Stomach (tissue), 9 donors: ENCODE results near the gene CFTR. TPM values are rescaled to one million over a fixed set of nuclear protein-coding genes. Genes with fewer than 3 reads are reported as not detected.

ENCODE experiments used
- DNase-seq, 2 donors: peaks; one replicate each; pipeline versions ENCODE4 v3.0.0 to v3.0.0-alpha.2; 2013 to 2019
- H3K27ac ChIP-seq, 5 donors: fragments of 200-600 bp in 4 of 5; sonication (generic) in 4 of 5; one replicate each; pipeline ENCODE4 v1.5.1; 2013 to 2019; ENCODE audit warnings: mild to moderate bottlenecking in 1 of 5, moderate library complexity in 1 of 5
- H3K27me3 ChIP-seq, 3 donors: fragments of 200-600 bp; sonication (generic); one replicate each; pipeline ENCODE4 v1.5.1; 2017 to 2019; ENCODE audit warnings: mixed run types in 1 of 3
- H3K36me3 ChIP-seq, 4 donors: fragments of 200-600 bp; sonication (generic); 1 replicate in 3 of 4; 2 replicates in 1 of 4; pipeline ENCODE4 v1.5.1; 2016 to 2019
- H3K4me1 ChIP-seq, 4 donors: fragments of 200-600 bp; sonication (generic); one replicate each; pipeline ENCODE4 v1.5.1; 2016 to 2019
- H3K4me3 ChIP-seq, 4 donors: fragments of 200-600 bp; sonication (generic) in 3 of 4; one replicate each; pipeline ENCODE4 v1.5.1; 2016 to 2019; ENCODE audit warnings: mild to moderate bottlenecking in 1 of 4
- H3K9me3 ChIP-seq, 4 donors: fragments of 200-600 bp; sonication (generic); one replicate each; pipeline ENCODE4 v1.5.1; 2016 to 2019
- EP300 ChIP-seq: sonication (generic); formaldehyde crosslinking; IDR thresholded peaks from one replicate; pipeline ENCODE4 v1.6.1; 2017; ENCODE audit warnings: antibody characterized with exemption
- POLR2A ChIP-seq, 4 donors: fragments of 450-650 bp; IDR thresholded peaks; one replicate each; pipeline ENCODE4 v1.6.1; 2016; ENCODE audit warnings: antibody characterized with exemption in 4 of 4, control low read depth in 2 of 4, mild to moderate bottlenecking in 1 of 4, moderate library complexity in 1 of 4
- POLR2AphosphoS5 ChIP-seq, 3 donors: sonication (generic); formaldehyde crosslinking; IDR thresholded peaks; one replicate each; pipeline ENCODE4 v1.6.1; 2016; ENCODE audit warnings: antibody characterized with exemption in 3 of 3
- WGBS, 5 donors: extraction: QIAGEN DNeasy Blood & Tissue Kit in 3 of 5; methylation state at CpG; one replicate each; pipeline versions ENCODE4 v1.1.5 to v1.1.7; 2013 to 2018; 5-methylcytosine and 5-hydroxymethylcytosine counted together
- intact Hi-C: fragments of 100-400 bp; cut with DNase I; formaldehyde crosslinking; loops from one replicate; pipeline ENCODE4 v1.15.1; 2023; ENCODE audit warnings: low total_unique reads
- polyA plus RNA-seq, 3 donors: library from polyadenylated mRNA; stranded (reverse); fragments of 200-250 nt; gene quantifications; one replicate each; pipeline ENCODE4 v1.2.3, GENCODE V29; 2013
- total RNA-seq, 5 donors: library from RNA; depleted of rRNA; stranded (reverse); fragments of >200 nt; gene quantifications; one replicate each; pipeline versions ENCODE4 v1.1.0 to v1.2.3, GENCODE V29; 2014 to 2016
- TF ChIP-seq, protein P1 (sequence below), 7 experiments: fragments of 450-650 bp in 4 of 7; fragments of 200-600 bp in 3 of 7; sonication (generic) in 3 of 7; IDR thresholded peaks; one replicate each; pipeline ENCODE4 v1.5.1; 2016 to 2019; ENCODE audit warnings: antibody characterized with exemption in 7 of 7, control low read depth in 2 of 7, mild to moderate bottlenecking in 1 of 7
- donor health status: healthy with polysubstance abuse.
- donor health status: Bipolar disorder and iron deficiency.
- donor health status: healthy.

Gene CFTR
- total and polyA plus RNA-seq, 8 donors = under 0.01 to 130 (median 1.7) TPM; not detected in 1

GRCh38 chr7:117616694-117617093 is 136.9 kb downstream of the CFTR start:
- intact Hi-C loops = no loop called here
- H3K4me3 ChIP-seq = no peak overlapping the region
- TF ChIP-seq EP300 (no peak), POLR2A (IDR thresholded peaks at IDR 0.05) (no peak)
- TF ChIP-seq, protein P1, sequence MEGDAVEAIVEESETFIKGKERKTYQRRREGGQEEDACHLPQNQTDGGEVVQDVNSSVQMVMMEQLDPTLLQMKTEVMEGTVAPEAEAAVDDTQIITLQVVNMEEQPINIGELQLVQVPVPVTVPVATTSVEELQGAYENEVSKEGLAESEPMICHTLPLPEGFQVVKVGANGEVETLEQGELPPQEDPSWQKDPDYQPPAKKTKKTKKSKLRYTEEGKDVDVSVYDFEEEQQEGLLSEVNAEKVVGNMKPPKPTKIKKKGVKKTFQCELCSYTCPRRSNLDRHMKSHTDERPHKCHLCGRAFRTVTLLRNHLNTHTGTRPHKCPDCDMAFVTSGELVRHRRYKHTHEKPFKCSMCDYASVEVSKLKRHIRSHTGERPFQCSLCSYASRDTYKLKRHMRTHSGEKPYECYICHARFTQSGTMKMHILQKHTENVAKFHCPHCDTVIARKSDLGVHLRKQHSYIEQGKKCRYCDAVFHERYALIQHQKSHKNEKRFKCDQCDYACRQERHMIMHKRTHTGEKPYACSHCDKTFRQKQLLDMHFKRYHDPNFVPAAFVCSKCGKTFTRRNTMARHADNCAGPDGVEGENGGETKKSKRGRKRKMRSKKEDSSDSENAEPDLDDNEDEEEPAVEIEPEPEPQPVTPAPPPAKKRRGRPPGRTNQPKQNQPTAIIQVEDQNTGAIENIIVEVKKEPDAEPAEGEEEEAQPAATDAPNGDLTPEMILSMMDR (IDR thresholded peaks at IDR 0.05) = no peak
- H3K4me1 ChIP-seq = peaks cover 0 to 4% (median 0%) of the 10 kb centered on the region in 4 donors
- H3K9me3 ChIP-seq = no peaks in the 10 kb centered on the region
- WGBS, 5 donors = 10 to 15% (median 15%) methylated on average over 1 of the region's 1 CpG
- H3K27ac ChIP-seq = no peak overlapping the region
- no peaks in the 10 kb centered on the region for H3K36me3 ChIP-seq
- H3K27me3 ChIP-seq = no peaks in the 10 kb centered on the region
- peak in 1 of 2 donors; percentile 12 for DNase-seq

- Histone ChIP-seq H3K4me3 (no peak overlapping the region), H3K9me3 (no peaks in the 10 kb centered on the region), H3K27me3 (no peaks in the 10 kb centered on the region), H3K36me3 (no peaks in the 10 kb centered on the region), H3K4me1 (peaks cover 0 to 4% (median 0%) of the 10 kb centered on the region in 4 donors), H3K27ac (no peak overlapping the region)
- intact Hi-C loops = no loop called here
- no peak for DNase-seq
- TF ChIP-seq, protein P1 (IDR thresholded peaks at IDR 0.05) = no peak
- TF ChIP-seq POLR2AphosphoS5 (IDR thresholded peaks at IDR 0.05) (no peak), EP300 (no peak), POLR2A (IDR thresholded peaks at IDR 0.05) (no peak)
Observed at GRCh38 chr7:117619681-117620080, 139.9 kb downstream of the CFTR start.

DNA sequence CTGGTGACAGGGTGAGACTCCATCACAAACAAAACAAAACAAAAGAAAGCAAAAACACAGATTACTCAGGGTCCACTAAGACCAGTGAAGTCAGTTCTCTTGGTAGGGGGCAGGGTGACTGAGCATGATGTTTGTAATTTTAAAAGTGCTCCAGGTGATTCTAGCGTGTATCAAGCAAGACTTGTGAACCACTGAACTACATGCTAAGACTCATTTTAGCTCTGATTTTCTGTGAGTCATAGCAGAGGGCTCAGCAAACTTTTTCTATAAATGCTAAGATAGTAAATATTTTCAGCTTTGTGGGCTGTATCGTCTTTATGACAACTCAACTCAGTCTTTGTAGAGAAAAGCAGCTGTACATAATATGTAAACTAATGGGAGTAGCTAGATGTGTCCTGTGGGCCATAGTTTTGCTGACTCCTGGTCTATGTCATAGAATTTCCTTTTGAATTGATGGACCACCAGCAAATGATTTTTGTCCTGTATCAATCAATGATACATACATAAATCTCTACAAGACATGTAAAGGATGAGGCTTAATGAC is 141.3 kb downstream of the CFTR start:
- Histone ChIP-seq H3K9me3 (no peaks in the 10 kb centered on the region), H3K27ac (no peak overlapping the region), H3K36me3 (no peaks in the 10 kb centered on the region), H3K4me3 (no peak overlapping the region), H3K4me1 (peaks cover 0 to 4% (median 0%) of the 10 kb centered on the region in 4 donors), H3K27me3 (no peaks in the 10 kb centered on the region)
- TF ChIP-seq EP300 = no peak
- intact Hi-C loops = no loop called here
- DNase-seq = no peak
- 45 to 86% (median 50%) methylated on average over 2 of the region's 2 CpGs for WGBS, 5 donors

- Histone ChIP-seq H3K27ac (no peak overlapping the region), H3K27me3 (no peaks in the 10 kb centered on the region), H3K36me3 (no peaks in the 10 kb centered on the region), H3K4me3 (no peak overlapping the region), H3K9me3 (no peaks in the 10 kb centered on the region), H3K4me1 (no peaks in the 10 kb centered on the region)
- no peak for TF ChIP-seq POLR2A (IDR thresholded peaks at IDR 0.05)
- TF ChIP-seq, protein P1 (IDR thresholded peaks at IDR 0.05) = no peak
- TF ChIP-seq EP300 = no peak
- TF ChIP-seq POLR2AphosphoS5 (IDR thresholded peaks at IDR 0.05) = no peak
- WGBS, 5 donors = 83 to 86% (median 85%) methylated on average over 4 of the region's 4 CpGs
- intact Hi-C loops = no loop called here
- DNase-seq = no peak
Observed at GRCh38 chr7:117623606-117624005, 143.8 kb downstream of the CFTR start.

DNA sequence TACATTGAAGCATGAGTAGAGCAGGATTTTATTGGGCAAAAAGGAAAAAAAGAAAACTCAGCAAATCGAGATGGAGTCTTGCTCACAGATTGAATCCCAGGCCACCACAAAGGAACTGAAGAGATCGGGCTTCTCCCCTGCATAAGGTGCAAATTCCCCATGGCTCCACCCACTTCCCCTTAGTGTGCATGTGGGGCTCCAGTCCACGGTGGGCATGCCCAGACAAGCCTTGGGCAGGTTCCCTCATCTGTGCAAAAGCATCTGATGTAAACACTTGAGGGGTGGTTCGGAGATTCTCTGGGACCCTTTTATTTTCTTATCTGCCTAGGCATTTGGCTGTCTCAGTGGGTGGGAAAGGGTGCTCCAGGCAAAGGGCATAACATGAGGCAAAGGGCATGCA is 150.7 kb downstream of the CFTR start:
- H3K4me3 ChIP-seq = no peak overlapping the region
- no peak overlapping the region for H3K27ac ChIP-seq
- WGBS, 5 donors = 56 to 82% (median 76%) methylated on average over 4 of the region's 4 CpGs
- no peak for DNase-seq
- TF ChIP-seq, protein P1 (IDR thresholded peaks at IDR 0.05) = no peak
- no peak for TF ChIP-seq POLR2A (IDR thresholded peaks at IDR 0.05)
- no peak for TF ChIP-seq POLR2AphosphoS5 (IDR thresholded peaks at IDR 0.05)
- TF ChIP-seq EP300 = no peak
- H3K4me1 ChIP-seq = peaks cover 0 to 8% (median 6%) of the 10 kb centered on the region in 4 donors
- H3K36me3 ChIP-seq = no peaks in the 10 kb centered on the region
- H3K9me3 ChIP-seq = no peaks in the 10 kb centered on the region
- H3K27me3 ChIP-seq = no peaks in the 10 kb centered on the region
- intact Hi-C loops = no loop called here
